Gastrocnemius medialis (tissue), 4 donors: ENCODE measurements around the gene MAPKAP1.

Experiments used
- POLR2A ChIP-seq, 2 donors: fragments of 450-650 bp; IDR thresholded peaks; one replicate each; pipeline ENCODE4 v1.6.1; 2017; ENCODE audit warnings: antibody characterized with exemption in 2 of 2, mild to moderate bottlenecking in 2 of 2, moderate library complexity in 2 of 2
- TF ChIP-seq, protein P1 (sequence below), 5 experiments: fragments of 450-650 bp in 3 of 5; fragments of 200-600 bp in 2 of 5; sonication (generic) in 2 of 5; IDR thresholded peaks in 4 of 5; conservative IDR thresholded peaks in 1 of 5; 1 replicate in 4 of 5; 2 replicates in 1 of 5; pipeline ENCODE4 v1.5.1; 2016 to 2019; ENCODE audit warnings: antibody characterized with exemption in 5 of 5, mild to moderate bottlenecking in 3 of 5, moderate library complexity in 3 of 5

- TF ChIP-seq, protein P1, sequence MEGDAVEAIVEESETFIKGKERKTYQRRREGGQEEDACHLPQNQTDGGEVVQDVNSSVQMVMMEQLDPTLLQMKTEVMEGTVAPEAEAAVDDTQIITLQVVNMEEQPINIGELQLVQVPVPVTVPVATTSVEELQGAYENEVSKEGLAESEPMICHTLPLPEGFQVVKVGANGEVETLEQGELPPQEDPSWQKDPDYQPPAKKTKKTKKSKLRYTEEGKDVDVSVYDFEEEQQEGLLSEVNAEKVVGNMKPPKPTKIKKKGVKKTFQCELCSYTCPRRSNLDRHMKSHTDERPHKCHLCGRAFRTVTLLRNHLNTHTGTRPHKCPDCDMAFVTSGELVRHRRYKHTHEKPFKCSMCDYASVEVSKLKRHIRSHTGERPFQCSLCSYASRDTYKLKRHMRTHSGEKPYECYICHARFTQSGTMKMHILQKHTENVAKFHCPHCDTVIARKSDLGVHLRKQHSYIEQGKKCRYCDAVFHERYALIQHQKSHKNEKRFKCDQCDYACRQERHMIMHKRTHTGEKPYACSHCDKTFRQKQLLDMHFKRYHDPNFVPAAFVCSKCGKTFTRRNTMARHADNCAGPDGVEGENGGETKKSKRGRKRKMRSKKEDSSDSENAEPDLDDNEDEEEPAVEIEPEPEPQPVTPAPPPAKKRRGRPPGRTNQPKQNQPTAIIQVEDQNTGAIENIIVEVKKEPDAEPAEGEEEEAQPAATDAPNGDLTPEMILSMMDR (IDR thresholded peaks at IDR 0.05 in 4 of 5, conservative IDR thresholded peaks at IDR 0.05 in 1 of 5): no peak
- no peak for TF ChIP-seq POLR2A (IDR thresholded peaks at IDR 0.05)
Observed at GRCh38 chr9:125594223-125594610, 112.8 kb downstream of the MAPKAP1 start.
